ENCODE results near the gene RSPH6A.

DNA sequence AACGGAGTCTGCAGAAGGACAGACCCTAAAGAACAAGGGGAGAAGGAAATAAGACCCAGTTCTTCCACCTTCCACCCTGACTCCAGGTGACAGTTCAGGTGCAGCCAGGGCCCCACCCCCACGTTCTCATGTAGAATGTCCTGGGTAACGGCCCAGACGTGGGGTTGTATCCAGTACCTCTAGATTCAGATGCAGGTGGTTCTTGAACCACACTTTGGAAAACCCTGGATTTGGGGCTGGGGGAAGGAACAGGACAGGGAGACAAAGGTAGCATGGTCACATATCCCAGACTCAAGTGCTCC lies 35.0 kb downstream of the RSPH6A start:
- TF ChIP-seq POLR2AphosphoS5 (IDR thresholded peaks at IDR 0.05): no peak
- TF ChIP-seq, protein P1, sequence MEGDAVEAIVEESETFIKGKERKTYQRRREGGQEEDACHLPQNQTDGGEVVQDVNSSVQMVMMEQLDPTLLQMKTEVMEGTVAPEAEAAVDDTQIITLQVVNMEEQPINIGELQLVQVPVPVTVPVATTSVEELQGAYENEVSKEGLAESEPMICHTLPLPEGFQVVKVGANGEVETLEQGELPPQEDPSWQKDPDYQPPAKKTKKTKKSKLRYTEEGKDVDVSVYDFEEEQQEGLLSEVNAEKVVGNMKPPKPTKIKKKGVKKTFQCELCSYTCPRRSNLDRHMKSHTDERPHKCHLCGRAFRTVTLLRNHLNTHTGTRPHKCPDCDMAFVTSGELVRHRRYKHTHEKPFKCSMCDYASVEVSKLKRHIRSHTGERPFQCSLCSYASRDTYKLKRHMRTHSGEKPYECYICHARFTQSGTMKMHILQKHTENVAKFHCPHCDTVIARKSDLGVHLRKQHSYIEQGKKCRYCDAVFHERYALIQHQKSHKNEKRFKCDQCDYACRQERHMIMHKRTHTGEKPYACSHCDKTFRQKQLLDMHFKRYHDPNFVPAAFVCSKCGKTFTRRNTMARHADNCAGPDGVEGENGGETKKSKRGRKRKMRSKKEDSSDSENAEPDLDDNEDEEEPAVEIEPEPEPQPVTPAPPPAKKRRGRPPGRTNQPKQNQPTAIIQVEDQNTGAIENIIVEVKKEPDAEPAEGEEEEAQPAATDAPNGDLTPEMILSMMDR (IDR thresholded peaks at IDR 0.05): no peak
- TF ChIP-seq EP300 (IDR thresholded peaks at IDR 0.05): no peak
- TF ChIP-seq POLR2A (IDR thresholded peaks at IDR 0.05): no peak

All from gastroesophageal sphincter (tissue), 3 donors.